SK-N-MC (cell line): ENCODE results near the gene ABRAXAS1.

Experiments
- EZH2 ChIP-seq: fragments of 200-600 bp; sonication (generic); IDR thresholded peaks from one replicate; pipeline ENCODE4 v1.6.1; 2017; ENCODE audit warnings: antibody characterized with exemption
- FOXP2 ChIP-seq: optimal IDR thresholded peaks from 2 replicates; pipeline ENCODE3; 2011; ENCODE audit warnings: mild to moderate bottlenecking, moderate library complexity; ENCODE audit not compliant: insufficient read depth; ENCODE audit errors: extremely low read length, control extremely low read depth
- POLR2AphosphoS5 ChIP-seq: IDR thresholded peaks from 2 replicates; pipeline ENCODE4 v1.6.1; 2012; ENCODE audit warnings: mild to moderate bottlenecking, low read depth, low read length, borderline replicate concordance

GRCh38 chr4:83522239-83522638 is 37.3 kb upstream of the ABRAXAS1 start:
- no peak for TF ChIP-seq EZH2
- TF ChIP-seq POLR2AphosphoS5 = no peak
- no peak for TF ChIP-seq FOXP2
